ENCODE measurements around the gene KCNJ12.

DNA sequence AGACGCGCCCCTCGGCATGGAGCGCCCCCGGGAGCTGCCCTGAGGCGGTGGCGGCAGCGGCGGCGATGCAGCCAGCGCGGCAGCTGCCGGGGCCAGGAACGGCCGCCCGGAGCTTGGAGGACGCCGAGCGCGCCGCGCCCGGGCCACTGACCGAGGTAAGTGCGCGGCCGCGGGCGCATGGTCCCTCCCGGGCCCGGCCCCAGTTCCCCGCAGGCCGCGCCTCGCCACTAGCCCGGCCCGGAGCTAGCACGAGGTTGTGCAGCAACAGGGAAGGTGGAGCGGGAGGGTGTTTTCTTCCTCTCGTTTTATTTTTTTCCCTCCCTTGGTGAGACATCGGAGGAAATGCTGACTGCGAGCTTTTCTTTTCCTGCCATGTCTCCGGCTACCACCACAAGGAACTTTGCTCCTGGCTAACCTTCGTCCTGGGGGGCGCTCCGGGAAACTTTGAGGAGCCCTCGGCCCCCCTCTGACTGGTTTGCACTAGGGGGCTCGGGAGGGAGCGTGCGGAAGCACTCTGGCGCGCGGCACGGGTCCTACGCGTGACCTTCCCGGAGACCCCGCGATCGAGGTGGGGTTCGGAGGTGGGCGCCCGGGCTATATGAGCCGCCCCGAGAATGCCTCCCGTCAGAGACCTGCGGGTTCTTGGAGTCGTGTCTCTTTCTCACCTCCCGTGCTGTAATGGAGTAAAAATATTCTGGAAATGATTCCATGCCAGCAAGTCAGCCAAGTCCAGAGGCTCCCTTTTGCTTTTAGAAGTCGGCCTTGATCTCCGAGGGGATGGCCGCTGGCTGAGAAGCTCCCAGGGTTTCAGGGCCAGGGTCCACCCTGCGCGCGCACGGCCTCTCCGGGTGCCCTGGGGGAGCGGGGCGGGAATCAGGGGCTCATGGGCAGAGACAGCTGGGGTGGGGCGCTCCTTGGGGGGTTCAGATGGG is 868 bp downstream of the KCNJ12 start:
- TF ChIP-seq, protein P1, sequence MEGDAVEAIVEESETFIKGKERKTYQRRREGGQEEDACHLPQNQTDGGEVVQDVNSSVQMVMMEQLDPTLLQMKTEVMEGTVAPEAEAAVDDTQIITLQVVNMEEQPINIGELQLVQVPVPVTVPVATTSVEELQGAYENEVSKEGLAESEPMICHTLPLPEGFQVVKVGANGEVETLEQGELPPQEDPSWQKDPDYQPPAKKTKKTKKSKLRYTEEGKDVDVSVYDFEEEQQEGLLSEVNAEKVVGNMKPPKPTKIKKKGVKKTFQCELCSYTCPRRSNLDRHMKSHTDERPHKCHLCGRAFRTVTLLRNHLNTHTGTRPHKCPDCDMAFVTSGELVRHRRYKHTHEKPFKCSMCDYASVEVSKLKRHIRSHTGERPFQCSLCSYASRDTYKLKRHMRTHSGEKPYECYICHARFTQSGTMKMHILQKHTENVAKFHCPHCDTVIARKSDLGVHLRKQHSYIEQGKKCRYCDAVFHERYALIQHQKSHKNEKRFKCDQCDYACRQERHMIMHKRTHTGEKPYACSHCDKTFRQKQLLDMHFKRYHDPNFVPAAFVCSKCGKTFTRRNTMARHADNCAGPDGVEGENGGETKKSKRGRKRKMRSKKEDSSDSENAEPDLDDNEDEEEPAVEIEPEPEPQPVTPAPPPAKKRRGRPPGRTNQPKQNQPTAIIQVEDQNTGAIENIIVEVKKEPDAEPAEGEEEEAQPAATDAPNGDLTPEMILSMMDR (conservative IDR thresholded peaks at IDR 0.05; ENCODE audit: low read depth in 2 of 2), result no peak
- TF ChIP-seq, protein P2, sequence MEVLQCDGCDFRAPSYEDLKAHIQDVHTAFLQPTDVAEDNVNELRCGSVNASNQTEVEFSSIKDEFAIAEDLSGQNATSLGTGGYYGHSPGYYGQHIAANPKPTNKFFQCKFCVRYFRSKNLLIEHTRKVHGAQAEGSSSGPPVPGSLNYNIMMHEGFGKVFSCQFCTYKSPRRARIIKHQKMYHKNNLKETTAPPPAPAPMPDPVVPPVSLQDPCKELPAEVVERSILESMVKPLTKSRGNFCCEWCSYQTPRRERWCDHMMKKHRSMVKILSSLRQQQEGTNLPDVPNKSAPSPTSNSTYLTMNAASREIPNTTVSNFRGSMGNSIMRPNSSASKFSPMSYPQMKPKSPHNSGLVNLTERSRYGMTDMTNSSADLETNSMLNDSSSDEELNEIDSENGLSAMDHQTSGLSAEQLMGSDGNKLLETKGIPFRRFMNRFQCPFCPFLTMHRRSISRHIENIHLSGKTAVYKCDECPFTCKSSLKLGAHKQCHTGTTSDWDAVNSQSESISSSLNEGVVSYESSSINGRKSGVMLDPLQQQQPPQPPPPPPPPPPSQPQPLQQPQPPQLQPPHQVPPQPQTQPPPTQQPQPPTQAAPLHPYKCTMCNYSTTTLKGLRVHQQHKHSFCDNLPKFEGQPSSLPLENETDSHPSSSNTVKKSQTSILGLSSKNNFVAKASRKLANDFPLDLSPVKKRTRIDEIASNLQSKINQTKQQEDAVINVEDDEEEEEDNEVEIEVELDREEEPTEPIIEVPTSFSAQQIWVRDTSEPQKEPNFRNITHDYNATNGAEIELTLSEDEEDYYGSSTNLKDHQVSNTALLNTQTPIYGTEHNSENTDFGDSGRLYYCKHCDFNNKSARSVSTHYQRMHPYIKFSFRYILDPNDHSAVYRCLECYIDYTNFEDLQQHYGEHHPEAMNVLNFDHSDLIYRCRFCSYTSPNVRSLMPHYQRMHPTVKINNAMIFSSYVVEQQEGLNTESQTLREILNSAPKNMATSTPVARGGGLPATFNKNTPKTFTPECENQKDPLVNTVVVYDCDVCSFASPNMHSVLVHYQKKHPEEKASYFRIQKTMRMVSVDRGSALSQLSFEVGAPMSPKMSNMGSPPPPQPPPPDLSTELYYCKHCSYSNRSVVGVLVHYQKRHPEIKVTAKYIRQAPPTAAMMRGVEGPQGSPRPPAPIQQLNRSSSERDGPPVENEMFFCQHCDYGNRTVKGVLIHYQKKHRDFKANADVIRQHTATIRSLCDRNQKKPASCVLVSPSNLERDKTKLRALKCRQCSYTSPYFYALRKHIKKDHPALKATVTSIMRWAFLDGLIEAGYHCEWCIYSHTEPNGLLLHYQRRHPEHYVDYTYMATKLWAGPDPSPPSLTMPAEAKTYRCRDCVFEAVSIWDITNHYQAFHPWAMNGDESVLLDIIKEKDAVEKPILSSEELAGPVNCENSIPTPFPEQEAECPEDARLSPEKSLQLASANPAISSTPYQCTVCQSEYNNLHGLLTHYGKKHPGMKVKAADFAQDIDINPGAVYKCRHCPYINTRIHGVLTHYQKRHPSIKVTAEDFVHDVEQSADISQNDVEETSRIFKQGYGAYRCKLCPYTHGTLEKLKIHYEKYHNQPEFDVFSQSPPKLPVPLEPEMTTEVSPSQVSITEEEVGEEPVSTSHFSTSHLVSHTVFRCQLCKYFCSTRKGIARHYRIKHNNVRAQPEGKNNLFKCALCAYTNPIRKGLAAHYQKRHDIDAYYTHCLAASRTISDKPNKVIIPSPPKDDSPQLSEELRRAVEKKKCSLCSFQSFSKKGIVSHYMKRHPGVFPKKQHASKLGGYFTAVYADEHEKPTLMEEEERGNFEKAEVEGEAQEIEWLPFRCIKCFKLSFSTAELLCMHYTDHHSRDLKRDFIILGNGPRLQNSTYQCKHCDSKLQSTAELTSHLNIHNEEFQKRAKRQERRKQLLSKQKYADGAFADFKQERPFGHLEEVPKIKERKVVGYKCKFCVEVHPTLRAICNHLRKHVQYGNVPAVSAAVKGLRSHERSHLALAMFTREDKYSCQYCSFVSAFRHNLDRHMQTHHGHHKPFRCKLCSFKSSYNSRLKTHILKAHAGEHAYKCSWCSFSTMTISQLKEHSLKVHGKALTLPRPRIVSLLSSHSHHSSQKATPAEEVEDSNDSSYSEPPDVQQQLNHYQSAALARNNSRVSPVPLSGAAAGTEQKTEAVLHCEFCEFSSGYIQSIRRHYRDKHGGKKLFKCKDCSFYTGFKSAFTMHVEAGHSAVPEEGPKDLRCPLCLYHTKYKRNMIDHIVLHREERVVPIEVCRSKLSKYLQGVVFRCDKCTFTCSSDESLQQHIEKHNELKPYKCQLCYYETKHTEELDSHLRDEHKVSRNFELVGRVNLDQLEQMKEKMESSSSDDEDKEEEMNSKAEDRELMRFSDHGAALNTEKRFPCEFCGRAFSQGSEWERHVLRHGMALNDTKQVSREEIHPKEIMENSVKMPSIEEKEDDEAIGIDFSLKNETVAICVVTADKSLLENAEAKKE (CRISPR knock-in tag; IDR thresholded peaks at IDR 0.05), result no peak
- TF ChIP-seq NANOG (IDR thresholded peaks at IDR 0.05; ENCODE audit: borderline replicate concordance), result no peak
- TF ChIP-seq POLR2AphosphoS5 (IDR thresholded peaks at IDR 0.05; ENCODE audit: low read depth), result no peak
- TF ChIP-seq JUNB (IDR thresholded peaks at IDR 0.05; ENCODE audit: unreplicated experiment), result no peak
- no peak for TF ChIP-seq STAT1 (IDR thresholded peaks at IDR 0.05; ENCODE audit: unreplicated experiment)
- TF ChIP-seq, protein P3, sequence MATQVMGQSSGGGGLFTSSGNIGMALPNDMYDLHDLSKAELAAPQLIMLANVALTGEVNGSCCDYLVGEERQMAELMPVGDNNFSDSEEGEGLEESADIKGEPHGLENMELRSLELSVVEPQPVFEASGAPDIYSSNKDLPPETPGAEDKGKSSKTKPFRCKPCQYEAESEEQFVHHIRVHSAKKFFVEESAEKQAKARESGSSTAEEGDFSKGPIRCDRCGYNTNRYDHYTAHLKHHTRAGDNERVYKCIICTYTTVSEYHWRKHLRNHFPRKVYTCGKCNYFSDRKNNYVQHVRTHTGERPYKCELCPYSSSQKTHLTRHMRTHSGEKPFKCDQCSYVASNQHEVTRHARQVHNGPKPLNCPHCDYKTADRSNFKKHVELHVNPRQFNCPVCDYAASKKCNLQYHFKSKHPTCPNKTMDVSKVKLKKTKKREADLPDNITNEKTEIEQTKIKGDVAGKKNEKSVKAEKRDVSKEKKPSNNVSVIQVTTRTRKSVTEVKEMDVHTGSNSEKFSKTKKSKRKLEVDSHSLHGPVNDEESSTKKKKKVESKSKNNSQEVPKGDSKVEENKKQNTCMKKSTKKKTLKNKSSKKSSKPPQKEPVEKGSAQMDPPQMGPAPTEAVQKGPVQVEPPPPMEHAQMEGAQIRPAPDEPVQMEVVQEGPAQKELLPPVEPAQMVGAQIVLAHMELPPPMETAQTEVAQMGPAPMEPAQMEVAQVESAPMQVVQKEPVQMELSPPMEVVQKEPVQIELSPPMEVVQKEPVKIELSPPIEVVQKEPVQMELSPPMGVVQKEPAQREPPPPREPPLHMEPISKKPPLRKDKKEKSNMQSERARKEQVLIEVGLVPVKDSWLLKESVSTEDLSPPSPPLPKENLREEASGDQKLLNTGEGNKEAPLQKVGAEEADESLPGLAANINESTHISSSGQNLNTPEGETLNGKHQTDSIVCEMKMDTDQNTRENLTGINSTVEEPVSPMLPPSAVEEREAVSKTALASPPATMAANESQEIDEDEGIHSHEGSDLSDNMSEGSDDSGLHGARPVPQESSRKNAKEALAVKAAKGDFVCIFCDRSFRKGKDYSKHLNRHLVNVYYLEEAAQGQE (IDR thresholded peaks at IDR 0.05; ENCODE audit: unreplicated experiment), result no peak
- no peak for TF ChIP-seq EZH2phosphoT487 (IDR thresholded peaks at IDR 0.05; ENCODE audit: unreplicated experiment)
- TF ChIP-seq EZH2 (IDR thresholded peaks at IDR 0.05; ENCODE audit: low read depth, unreplicated experiment), result peak; percentile 81
- TF ChIP-seq, protein P4, sequence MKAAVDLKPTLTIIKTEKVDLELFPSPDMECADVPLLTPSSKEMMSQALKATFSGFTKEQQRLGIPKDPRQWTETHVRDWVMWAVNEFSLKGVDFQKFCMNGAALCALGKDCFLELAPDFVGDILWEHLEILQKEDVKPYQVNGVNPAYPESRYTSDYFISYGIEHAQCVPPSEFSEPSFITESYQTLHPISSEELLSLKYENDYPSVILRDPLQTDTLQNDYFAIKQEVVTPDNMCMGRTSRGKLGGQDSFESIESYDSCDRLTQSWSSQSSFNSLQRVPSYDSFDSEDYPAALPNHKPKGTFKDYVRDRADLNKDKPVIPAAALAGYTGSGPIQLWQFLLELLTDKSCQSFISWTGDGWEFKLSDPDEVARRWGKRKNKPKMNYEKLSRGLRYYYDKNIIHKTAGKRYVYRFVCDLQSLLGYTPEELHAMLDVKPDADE (IDR thresholded peaks at IDR 0.05), result no peak
- no peak for TF ChIP-seq ZNF114 (CRISPR knock-in tag; IDR thresholded peaks at IDR 0.05)

Data from GM23338 (cell line).